K562 (cell line): Measurements from ENCODE around the gene MFSD2B. TPM values are rescaled to one million over a fixed set of nuclear protein-coding genes. Genes with fewer than 3 reads are reported as not detected.
A peak's percentile ranks its signal among the peaks of the same experiment; 100 is the strongest.

Experiments used
- ATAC-seq: fragments of 200-7000 bp; cut with Tn5 transposase; 3 replicates; pipeline ENCODE4 v1.9.1; 2020; ENCODE audit warnings: moderate library complexity
- BruUV-seq: library from RNA; stranded (reverse); fragments of 400-500 nt; replicated peaks from 2 replicates; lab custom pipeline; 2021; lab: Mats Ljungman, UMichigan
- CTCF ChIA-PET: fragments of 300-600 bp; formaldehyde crosslinking; extraction: SDS; loops from one replicate; lab custom pipeline; 2021; ENCODE audit warnings: low intra/inter-chr PET ratio; lab: Yijun Ruan, JAX
- POLR2A ChIA-PET: fragments of 300-600, 350-650 bp; sonication (Branson Sonifier 250); formaldehyde crosslinking; extraction: SDS; loops from one replicate; lab custom pipeline; 2021; ENCODE audit warnings: antibody characterized with exemption, inconsistent platforms; lab: Yijun Ruan, JAX
- DNase-seq, 4 experiments: peaks; one replicate each; pipeline versions ENCODE4 v3.0.0 to v3.0.0-alpha.2; 2011 to 2018; ENCODE audit warnings: low spot score in 3 of 4, mixed read lengths in 3 of 4; ENCODE audit errors: extremely low read depth in 1 of 4
- FAIRE-seq: peaks from 2 replicates; lab custom pipeline; 2011; peaks lifted over from hg19 to GRCh38; lab: Jason Lieb, UNC
- H2AFZ ChIP-seq: 2 replicates; pipeline ENCODE4 v1.6.0; 2011; ENCODE audit warnings: low read depth, low read length, control low read depth, inconsistent platforms
- H3K27ac ChIP-seq: fragments of 200-600 bp; 3 replicates; pipeline ENCODE4 v1.8.0; 2011; ENCODE audit warnings: low read depth, mild to moderate bottlenecking, control low read depth, inconsistent platforms, low read length, moderate library complexity, mixed read lengths; ENCODE audit errors: extremely low read depth
- H3K27me3 ChIP-seq, 2 experiments: fragments of 300-600 bp in 1 of 2; 2 replicates in 1 of 2; 3 replicates in 1 of 2; pipeline versions ENCODE4 v1.6.0 to v1.8.0; 2011; ENCODE audit warnings: inconsistent platforms in 2 of 2, low read length in 2 of 2, mild to moderate bottlenecking in 1 of 2, mixed read lengths in 1 of 2, moderate library complexity in 1 of 2; ENCODE audit not compliant: control insufficient read depth in 2 of 2, insufficient read depth in 2 of 2
- H3K36me3 ChIP-seq: fragments of 300-600 bp; 3 replicates; pipeline ENCODE4 v1.8.0; 2011; ENCODE audit warnings: mild to moderate bottlenecking, low read length, inconsistent platforms; ENCODE audit not compliant: control insufficient read depth, insufficient read depth
- H3K4me1 ChIP-seq, 2 experiments: fragments of 200-600 bp in 1 of 2; replicated peaks in 1 of 2; 2 replicates in 1 of 2; 3 replicates in 1 of 2; pipeline versions ENCODE4 v1.5.1 to v1.8.0; 2011; ENCODE audit warnings: inconsistent platforms in 2 of 2, low read length in 2 of 2, mild to moderate bottlenecking in 1 of 2, mixed read lengths in 1 of 2, moderate library complexity in 1 of 2; ENCODE audit not compliant: control insufficient read depth in 2 of 2, insufficient read depth in 2 of 2
- H3K4me2 ChIP-seq: 2 replicates; pipeline ENCODE4 v1.6.1; 2011; ENCODE audit warnings: low read length, control low read depth, inconsistent platforms, mixed read lengths; ENCODE audit not compliant: insufficient read depth
- H3K4me3 ChIP-seq: fragments of 200-600 bp; sonication (generic), shearing (Covaris generic); 2 replicates; pipeline ENCODE4 v1.5.1; 2016; ENCODE audit warnings: control low read depth, inconsistent platforms
- H3K79me2 ChIP-seq: fragments of 200-600 bp; 3 replicates; pipeline ENCODE4 v1.8.0; 2011; ENCODE audit warnings: low read length, inconsistent platforms; ENCODE audit not compliant: control insufficient read depth, insufficient read depth
- H3K9ac ChIP-seq, 2 experiments: 2 replicates each; pipeline versions ENCODE4 v1.6.0 to v1.6.1; 2011; ENCODE audit warnings: low read depth in 2 of 2, low read length in 2 of 2, control low read depth in 1 of 2, inconsistent platforms in 1 of 2, mild to moderate bottlenecking in 1 of 2, mixed read lengths in 1 of 2; ENCODE audit not compliant: insufficient read depth in 1 of 2
- H3K9me1 ChIP-seq: one replicate; pipeline ENCODE4 v1.6.0; 2011; ENCODE audit warnings: inconsistent platforms, mild to moderate bottlenecking, low read length, moderate library complexity; ENCODE audit not compliant: control insufficient read depth, insufficient read depth
- H3K9me3 ChIP-seq: replicated peaks from 2 replicates; pipeline ENCODE4 v1.5.1; 2011; ENCODE audit warnings: low read depth, low read length, inconsistent platforms; ENCODE audit not compliant: control insufficient read depth, insufficient read depth
- H4K20me1 ChIP-seq: replicated peaks from 2 replicates; pipeline ENCODE4 v1.6.1; 2011; ENCODE audit warnings: low read length, inconsistent platforms, mixed read lengths; ENCODE audit not compliant: control insufficient read depth, insufficient read depth
- GTF2A2 ChIP-seq: IDR thresholded peaks from 2 replicates; pipeline ENCODE4 v1.6.1; 2016; ENCODE audit warnings: mild to moderate bottlenecking, missing genetic modification characterization, missing compliant biosample characterization
- HBP1 ChIP-seq: fragments of 450-650 bp; formaldehyde crosslinking; IDR thresholded peaks from 2 replicates; pipeline ENCODE4 v1.4.0; 2022; ENCODE audit warnings: missing genetic modification characterization
- KLF16 ChIP-seq: IDR thresholded peaks from 2 replicates; pipeline ENCODE4 v1.6.1; 2016; ENCODE audit warnings: antibody characterized with exemption
- MAFF ChIP-seq: IDR thresholded peaks from 2 replicates; pipeline ENCODE4 v1.6.1; 2012; ENCODE audit warnings: low read length, improper control_type of control experiment
- NEUROD1 ChIP-seq: fragments of 150-350 bp; IDR thresholded peaks from 2 replicates; pipeline ENCODE4 v1.6.1; 2014; ENCODE audit warnings: borderline replicate concordance, low read length, low read depth; ENCODE audit not compliant: partially characterized antibody
- POLR2G ChIP-seq: fragments of 200-400 bp; formaldehyde crosslinking; IDR thresholded peaks from 2 replicates; pipeline ENCODE4 v1.6.1; 2017; ENCODE audit warnings: low read depth, mild to moderate bottlenecking, antibody characterized with exemption, low read length, moderate library complexity
- RBFOX2 ChIP-seq: fragments of 200-400 bp; formaldehyde crosslinking; IDR thresholded peaks from 2 replicates; pipeline ENCODE4 v1.6.1; 2017; ENCODE audit warnings: low read depth, mild to moderate bottlenecking, low read length, moderate library complexity
- ZBTB33 ChIP-seq: sonication (generic); formaldehyde crosslinking; IDR thresholded peaks from 2 replicates; pipeline ENCODE4 v1.8.1; 2023; ENCODE audit warnings: mild to moderate bottlenecking, missing genetic modification reagents
- ZFX ChIP-seq: sonication (generic); formaldehyde crosslinking; IDR thresholded peaks from 2 replicates; pipeline ENCODE4 v1.8.0; 2022; ENCODE audit warnings: mild to moderate bottlenecking, missing genetic modification reagents, moderate library complexity
- ZNF512 ChIP-seq: IDR thresholded peaks from 2 replicates; pipeline ENCODE4 v1.6.1; 2016; ENCODE audit warnings: missing genetic modification characterization, missing compliant biosample characterization
- ZNF561 ChIP-seq: fragments of 450-650 bp; formaldehyde crosslinking; conservative IDR thresholded peaks from 2 replicates; pipeline ENCODE4 v1.4.0; 2020; ENCODE audit warnings: mild to moderate bottlenecking, moderate library complexity
- WGBS: fragments of 100-300 bp; shearing (Covaris generic); methylation state at CpG from one replicate; pipeline ENCODE4 v1.1.6; 2016; ENCODE audit warnings: low coverage, mixed read lengths; ENCODE audit not compliant: insufficient coverage; ENCODE audit errors: missing lambda C conversion rate; 5-methylcytosine and 5-hydroxymethylcytosine counted together
- in situ Hi-C: fragments of 300-500 bp; cut with MboI; formaldehyde crosslinking; loops from 4 replicates; pipeline ENCODE4 v1.15.0; 2018; ENCODE audit warnings: inconsistent platforms, mixed read lengths
- intact Hi-C: fragments of 100-400 bp; cut with micrococcal nuclease; formaldehyde crosslinking; loops from 2 replicates; pipeline ENCODE4 v1.14.2; 2022
- polyA plus RNA-seq, 8 experiments: library from polyadenylated mRNA; depleted of rRNA in 4 of 8; stranded (reverse) in 5 of 8; unstranded in 3 of 8; fragments of >200 nt; fragmentation: Nextera tagmentation in 2 of 8; fragmentation: Illumina TruSeq in 1 of 8; extraction: Ambion mirVana in 2 of 8; extraction: Trizol in 1 of 8; gene quantifications; 2 replicates each; pipeline versions ENCODE4 v1.2.1 to v1.2.3, GENCODE V29; 2011 to 2014; ENCODE audit warnings: inconsistent platforms in 1 of 8, missing spikeins in 1 of 8
- total RNA-seq, 7 experiments: library from RNA; depleted of rRNA in 6 of 7; stranded (reverse); fragments of >200 nt in 6 of 7; fragmentation: Illumina TruSeq in 2 of 7; extraction: Trizol in 2 of 7; gene quantifications; 2 replicates each; pipeline versions ENCODE4 v1.2.1 to v1.2.3, GENCODE V29; 2011 to 2021; ENCODE audit warnings: low replicate concordance in 1 of 7

The MFSD2B gene
- total and polyA plus RNA-seq, 9 of the 15 experiments (the other 6 are each of a cell fraction or from before 2014, with no cell fraction given): 2.6 to 10.9 (median 6.8) TPM

- Histone ChIP-seq H3K4me3 (no peak overlapping the region), H3K9ac (peak overlapping the region in 1 of 2 experiments; percentile 82; a peak in 3 of 4 replicates), H4K20me1 (peaks cover 6% of the 10 kb centered on the region), H3K4me1 (peaks cover 23 to 45% of the 10 kb centered on the region in 2 experiments), H3K27ac (no peak overlapping the region), H3K36me3 (peaks cover 20% of the 10 kb centered on the region), H3K9me1 (no peaks in the 10 kb centered on the region), H3K27me3 (no peaks in the 10 kb centered on the region), H3K79me2 (peaks cover 19% of the 10 kb centered on the region), H3K4me2 (no peak overlapping the region), H2AFZ (no peak overlapping the region), H3K9me3 (no peaks in the 10 kb centered on the region)
- WGBS: 91% methylated on average over 34 of the region's 35 CpGs
- in situ Hi-C loops: no loop called here
- DNase-seq: no peak
- intact Hi-C loops: loop anchor here (10.0 kb wide), 1 partner anchor 192 kb away; no protein-coding TSS in a partner anchor
- BruUV-seq: no TSS peak
- ATAC-seq: no peak
- ChIA-PET CTCF (no interaction called here), POLR2A (interaction anchor here (0.7 kb wide), 1 partner anchor 22 kb away, joined by 4 read pairs; no protein-coding TSS in a partner anchor)
- FAIRE-seq: no peak
- TF ChIP-seq NEUROD1 (no peak), ZBTB33 (peak; percentile 24; the same call in 1 of the 2 replicates), RBFOX2 (no peak), MAFF (no peak), ZNF561 (CRISPR knock-in tag) (no peak), ZFX (CRISPR knock-in tag) (0 out of 2 replicates have a peak, but pooled peaks have one; percentile 2), GTF2A2 (tag) (no peak), ZNF512 (tag) (no peak), HBP1 (CRISPR knock-in tag) (no peak), POLR2G (peak; percentile 67), KLF16 (no peak)
These were observed 7.2 kb downstream of the MFSD2B start for GRCh38 chr2:24016853-24017703.
